Measurements from ENCODE around the gene TENM3. TPM values are rescaled to one million over a fixed set of nuclear protein-coding genes. Genes with fewer than 3 reads are reported as not detected.

The TENM3 gene
- total RNA-seq, 2 experiments from 2014 or later, result not detected

DNA sequence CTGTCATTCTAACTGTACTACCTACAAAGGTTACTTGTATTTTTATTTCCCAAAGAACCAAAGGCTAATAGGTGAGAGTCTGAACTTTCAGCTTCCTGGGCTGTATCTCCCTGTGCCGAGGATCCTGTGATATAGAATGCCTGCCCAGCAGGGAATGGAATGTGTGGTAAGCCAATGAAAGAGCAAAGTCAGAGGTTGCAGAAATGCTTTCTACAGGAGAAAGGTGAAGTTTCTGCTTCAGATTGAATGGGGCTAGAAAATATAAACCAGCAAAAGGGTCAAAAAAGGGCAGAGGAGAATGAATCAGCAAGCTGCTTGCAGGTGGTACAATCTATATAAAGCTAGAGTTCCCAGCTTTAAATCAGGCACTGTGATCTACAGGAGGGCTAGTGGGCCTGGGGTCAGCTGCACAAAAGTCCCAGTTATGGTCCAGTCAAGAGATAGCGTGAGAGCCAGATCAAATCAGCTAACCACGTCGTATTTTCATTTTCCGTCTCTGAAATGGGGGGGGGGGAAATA lies 527.9 kb downstream of the TENM3 start:
- ATAC-seq (no peak), DNase-seq (no peak)
- TF ChIP-seq, protein P1, sequence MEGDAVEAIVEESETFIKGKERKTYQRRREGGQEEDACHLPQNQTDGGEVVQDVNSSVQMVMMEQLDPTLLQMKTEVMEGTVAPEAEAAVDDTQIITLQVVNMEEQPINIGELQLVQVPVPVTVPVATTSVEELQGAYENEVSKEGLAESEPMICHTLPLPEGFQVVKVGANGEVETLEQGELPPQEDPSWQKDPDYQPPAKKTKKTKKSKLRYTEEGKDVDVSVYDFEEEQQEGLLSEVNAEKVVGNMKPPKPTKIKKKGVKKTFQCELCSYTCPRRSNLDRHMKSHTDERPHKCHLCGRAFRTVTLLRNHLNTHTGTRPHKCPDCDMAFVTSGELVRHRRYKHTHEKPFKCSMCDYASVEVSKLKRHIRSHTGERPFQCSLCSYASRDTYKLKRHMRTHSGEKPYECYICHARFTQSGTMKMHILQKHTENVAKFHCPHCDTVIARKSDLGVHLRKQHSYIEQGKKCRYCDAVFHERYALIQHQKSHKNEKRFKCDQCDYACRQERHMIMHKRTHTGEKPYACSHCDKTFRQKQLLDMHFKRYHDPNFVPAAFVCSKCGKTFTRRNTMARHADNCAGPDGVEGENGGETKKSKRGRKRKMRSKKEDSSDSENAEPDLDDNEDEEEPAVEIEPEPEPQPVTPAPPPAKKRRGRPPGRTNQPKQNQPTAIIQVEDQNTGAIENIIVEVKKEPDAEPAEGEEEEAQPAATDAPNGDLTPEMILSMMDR (IDR thresholded peaks at IDR 0.05), result no peak
- POLR2A ChIA-PET, result no interaction called here
- Mint-ChIP-seq H3K4me3 (no peak overlapping the region), H3K27me3 (no peaks in the 10 kb centered on the region), H3K4me1 (ENCODE audit: low read depth) (no peaks in the 10 kb centered on the region), H3K36me3 (ENCODE audit: low read depth) (no peaks in the 10 kb centered on the region), H3K27ac (no peak overlapping the region), H3K9me3 (no peaks in the 10 kb centered on the region)
- intact Hi-C loops (cut with micrococcal nuclease), result loop anchor here (2.0 kb wide), 1 partner anchor 62 kb away; no protein-coding TSS in a partner anchor
- CTCF ChIA-PET, result no interaction called here

DNA sequence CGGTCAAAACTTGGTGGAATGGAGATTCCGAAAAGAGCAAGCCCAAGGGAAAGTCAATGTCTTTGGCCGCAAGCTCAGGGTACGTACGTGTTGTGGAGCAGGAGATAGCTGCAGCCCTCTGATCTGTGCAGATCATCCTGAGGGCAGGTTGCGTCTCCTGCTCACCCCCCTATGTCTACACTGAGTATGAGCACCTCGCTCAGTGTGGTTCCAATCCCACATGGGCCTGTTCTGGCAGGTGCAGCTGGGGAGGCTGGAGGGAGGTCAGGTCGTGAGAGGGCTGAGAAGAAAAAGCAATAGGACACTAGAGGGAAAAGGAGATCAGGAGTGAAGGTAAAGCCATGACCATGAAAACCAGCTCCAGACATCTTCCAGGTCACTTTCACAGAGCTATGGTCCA lies 531.9 kb downstream of the TENM3 start:
- Mint-ChIP-seq H3K4me3 (no peak overlapping the region), H3K27ac (no peak overlapping the region), H3K27me3 (no peaks in the 10 kb centered on the region), H3K36me3 (ENCODE audit: low read depth) (no peaks in the 10 kb centered on the region), H3K4me1 (ENCODE audit: low read depth) (no peaks in the 10 kb centered on the region), H3K9me3 (no peaks in the 10 kb centered on the region)
- intact Hi-C loops (cut with micrococcal nuclease), result no loop called here
- ATAC-seq (no peak), DNase-seq (no peak)
- ChIA-PET CTCF (no interaction called here), POLR2A (no interaction called here)
- TF ChIP-seq, protein P1 (IDR thresholded peaks at IDR 0.05), result no peak

DNA sequence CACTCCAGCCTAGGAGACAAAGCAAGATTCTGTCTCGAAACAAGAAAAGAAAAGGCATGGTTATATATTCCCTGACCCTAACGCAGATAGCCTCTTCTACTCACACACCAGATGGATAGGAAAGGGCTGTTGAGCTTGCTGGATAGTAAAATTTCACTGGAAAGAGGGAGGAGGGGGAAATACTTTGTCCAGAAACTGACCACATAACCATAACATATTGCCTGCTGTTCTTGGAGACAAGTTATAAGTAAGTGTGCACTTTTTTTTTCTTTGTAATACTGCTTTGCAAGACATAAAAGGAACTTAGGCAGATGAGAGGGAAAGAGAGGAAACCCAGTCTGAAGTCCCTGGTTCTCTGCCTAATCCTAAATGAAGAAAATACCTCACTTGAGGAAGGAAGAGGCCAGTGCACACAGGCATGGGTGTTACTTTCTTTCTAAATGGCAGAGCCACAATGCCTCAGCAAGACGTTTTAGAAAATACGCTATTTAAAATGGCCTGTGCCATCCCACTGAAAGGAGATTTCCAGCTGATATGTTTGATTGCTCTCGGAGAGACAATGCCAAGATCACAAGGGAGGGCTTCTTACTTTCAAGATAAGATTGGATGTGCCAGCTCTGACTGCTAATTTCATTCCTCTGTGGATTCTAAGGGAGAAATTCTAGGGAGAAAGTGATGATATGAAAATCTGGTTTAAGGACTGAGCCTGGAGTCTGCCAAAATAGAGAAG lies 533.3 kb downstream of the TENM3 start:
- TF ChIP-seq, protein P1 (IDR thresholded peaks at IDR 0.05), result no peak
- DNase-seq (no peak), ATAC-seq (no peak)
- Mint-ChIP-seq H3K4me3 (no peak overlapping the region), H3K27me3 (no peaks in the 10 kb centered on the region), H3K4me1 (ENCODE audit: low read depth) (no peaks in the 10 kb centered on the region), H3K36me3 (ENCODE audit: low read depth) (no peaks in the 10 kb centered on the region), H3K27ac (no peak overlapping the region), H3K9me3 (no peaks in the 10 kb centered on the region)
- ChIA-PET CTCF (no interaction called here), POLR2A (no interaction called here)
- intact Hi-C loops (cut with micrococcal nuclease), result no loop called here

DNA sequence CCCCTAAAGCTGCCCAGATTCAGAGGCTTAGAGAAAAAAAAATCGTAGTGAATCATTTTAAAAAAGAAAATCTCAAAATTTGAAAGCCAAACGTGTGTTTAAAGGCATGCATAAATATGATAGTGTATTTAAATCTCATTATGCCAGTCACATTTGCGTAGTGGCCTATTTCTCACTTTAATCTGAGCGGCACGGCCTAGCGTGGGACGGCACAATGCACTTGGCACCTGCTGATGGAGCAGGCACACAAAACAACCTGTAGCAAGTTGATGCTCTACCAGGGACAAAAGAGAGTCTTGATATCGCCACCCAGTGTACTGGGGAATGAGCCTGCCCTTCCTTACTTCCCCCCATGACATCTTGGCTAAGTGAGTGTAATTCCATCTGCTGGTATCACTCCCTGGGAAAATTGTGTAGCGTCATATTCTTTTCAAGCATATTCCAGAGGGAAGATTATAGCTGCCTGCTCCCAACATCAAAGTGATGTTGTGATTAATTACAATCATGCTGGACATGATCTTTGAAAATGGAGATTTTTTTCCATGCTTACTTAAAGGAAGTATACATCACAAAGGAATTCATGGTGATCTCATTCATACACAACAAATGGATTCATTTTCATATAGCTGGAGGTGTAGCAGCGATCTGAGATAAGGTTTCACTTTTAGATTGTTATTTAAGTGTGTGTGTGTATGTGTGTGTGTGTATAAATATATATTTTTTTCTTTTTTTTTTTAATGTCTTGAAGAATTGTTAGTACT lies 535.2 kb downstream of the TENM3 start:
- intact Hi-C loops (cut with micrococcal nuclease), result no loop called here
- Mint-ChIP-seq H3K4me3 (no peak overlapping the region), H3K9me3 (no peaks in the 10 kb centered on the region), H3K4me1 (ENCODE audit: low read depth) (no peaks in the 10 kb centered on the region), H3K27ac (no peak overlapping the region), H3K27me3 (no peaks in the 10 kb centered on the region), H3K36me3 (ENCODE audit: low read depth) (no peaks in the 10 kb centered on the region)
- TF ChIP-seq, protein P1 (IDR thresholded peaks at IDR 0.05), result no peak
- no peak for ATAC-seq
- ChIA-PET POLR2A (no interaction called here), CTCF (no interaction called here)
- no peak for DNase-seq

- Mint-ChIP-seq H3K4me1 (ENCODE audit: low read depth) (no peaks in the 10 kb centered on the region), H3K27me3 (peaks cover 4% of the 10 kb centered on the region), H3K36me3 (ENCODE audit: low read depth) (no peaks in the 10 kb centered on the region), H3K4me3 (no peak overlapping the region), H3K27ac (no peak overlapping the region), H3K9me3 (no peaks in the 10 kb centered on the region)
- ATAC-seq (no peak), DNase-seq (no peak)
- CTCF ChIA-PET, result no interaction called here
- TF ChIP-seq, protein P1 (IDR thresholded peaks at IDR 0.05), result no peak
- POLR2A ChIA-PET, result no interaction called here
- intact Hi-C loops (cut with micrococcal nuclease), result no loop called here
Measured at GRCh38 chr4:182786991-182787390, 543.8 kb downstream of the TENM3 start.

All from activated CD8-positive, alpha-beta T cell treated with anti-CD3 and anti-CD28 coated beads for 36 hours (primary cell).